Measurements from ENCODE around the gene NUP210. TPM values are rescaled to one million over a fixed set of nuclear protein-coding genes. Genes with fewer than 3 reads are reported as not detected.

The NUP210 gene
- total RNA-seq, 4 donors from 2014 or later: 3.1 to 15.4 (median 5.0) TPM

DNA sequence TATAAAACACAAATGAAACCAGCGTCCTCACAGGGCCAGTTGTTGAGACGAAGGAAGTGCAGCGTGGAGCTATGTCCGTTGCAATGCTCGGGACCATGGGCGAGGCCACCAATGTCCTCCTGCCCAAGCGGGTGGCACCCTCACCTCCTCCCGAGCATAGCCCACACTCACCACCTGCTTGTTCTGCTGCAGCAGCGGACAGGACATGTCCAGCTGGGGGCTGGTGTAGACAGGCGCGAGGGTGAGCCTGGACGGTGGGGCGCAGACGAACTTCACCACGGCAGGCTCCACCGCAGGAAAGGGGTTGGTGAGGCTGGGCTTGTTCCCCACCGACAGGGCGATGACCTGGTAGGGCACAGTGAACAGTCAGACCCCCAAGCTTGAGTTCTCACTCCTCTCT, 62.1 kb downstream of the NUP210 start:
- H3K36me3 ChIP-seq: peaks cover 12% of the 10 kb centered on the region
- H3K27ac ChIP-seq: no peak overlapping the region
- H3K4me1 ChIP-seq: no peaks in the 10 kb centered on the region
- WGBS: 96% methylated on average over 4 of the region's 18 CpGs
- H3K27me3 ChIP-seq: no peaks in the 10 kb centered on the region
- TF ChIP-seq POLR2A (IDR thresholded peaks at IDR 0.05) (no peak), POLR2AphosphoS5 (IDR thresholded peaks at IDR 0.05) (no peak), EP300 (IDR thresholded peaks at IDR 0.05) (no peak)
- TF ChIP-seq, protein P1, sequence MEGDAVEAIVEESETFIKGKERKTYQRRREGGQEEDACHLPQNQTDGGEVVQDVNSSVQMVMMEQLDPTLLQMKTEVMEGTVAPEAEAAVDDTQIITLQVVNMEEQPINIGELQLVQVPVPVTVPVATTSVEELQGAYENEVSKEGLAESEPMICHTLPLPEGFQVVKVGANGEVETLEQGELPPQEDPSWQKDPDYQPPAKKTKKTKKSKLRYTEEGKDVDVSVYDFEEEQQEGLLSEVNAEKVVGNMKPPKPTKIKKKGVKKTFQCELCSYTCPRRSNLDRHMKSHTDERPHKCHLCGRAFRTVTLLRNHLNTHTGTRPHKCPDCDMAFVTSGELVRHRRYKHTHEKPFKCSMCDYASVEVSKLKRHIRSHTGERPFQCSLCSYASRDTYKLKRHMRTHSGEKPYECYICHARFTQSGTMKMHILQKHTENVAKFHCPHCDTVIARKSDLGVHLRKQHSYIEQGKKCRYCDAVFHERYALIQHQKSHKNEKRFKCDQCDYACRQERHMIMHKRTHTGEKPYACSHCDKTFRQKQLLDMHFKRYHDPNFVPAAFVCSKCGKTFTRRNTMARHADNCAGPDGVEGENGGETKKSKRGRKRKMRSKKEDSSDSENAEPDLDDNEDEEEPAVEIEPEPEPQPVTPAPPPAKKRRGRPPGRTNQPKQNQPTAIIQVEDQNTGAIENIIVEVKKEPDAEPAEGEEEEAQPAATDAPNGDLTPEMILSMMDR (IDR thresholded peaks at IDR 0.05): no peak
- no peaks in the 10 kb centered on the region for H3K9me3 ChIP-seq
- no peak for DNase-seq (ENCODE audit: low spot score in 2 of 2)
- H3K4me3 ChIP-seq: no peak overlapping the region

DNA sequence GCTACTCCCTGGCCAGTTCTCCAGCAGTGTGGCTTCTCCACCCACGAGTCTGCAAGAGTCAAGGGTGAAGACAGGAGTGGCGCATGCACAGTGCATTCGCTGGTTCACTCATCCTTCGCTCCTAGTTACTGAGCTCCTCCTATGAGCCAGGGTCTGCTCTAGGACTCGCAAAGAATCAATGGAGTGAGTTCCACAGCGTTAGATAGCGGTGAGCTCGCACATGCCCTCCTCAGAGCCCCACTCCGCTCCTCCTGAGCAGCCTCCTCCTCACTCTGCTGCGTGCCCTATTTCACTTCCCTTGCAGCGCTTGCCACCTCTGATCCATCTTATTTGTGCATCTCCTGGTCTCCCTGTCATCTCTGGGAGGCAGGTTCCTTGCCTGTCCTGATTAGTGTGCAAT, 63.0 kb downstream of the NUP210 start:
- WGBS: 94% methylated on average over 11 of the region's 11 CpGs
- H3K27me3 ChIP-seq: no peaks in the 10 kb centered on the region
- no peaks in the 10 kb centered on the region for H3K4me1 ChIP-seq
- peaks cover 12% of the 10 kb centered on the region for H3K36me3 ChIP-seq
- no peaks in the 10 kb centered on the region for H3K9me3 ChIP-seq
- DNase-seq (ENCODE audit: low spot score in 2 of 2): no peak
- no peak overlapping the region for H3K4me3 ChIP-seq
- H3K27ac ChIP-seq: no peak overlapping the region
- TF ChIP-seq POLR2AphosphoS5 (IDR thresholded peaks at IDR 0.05) (no peak), EP300 (IDR thresholded peaks at IDR 0.05) (no peak), POLR2A (IDR thresholded peaks at IDR 0.05) (no peak)
- TF ChIP-seq, protein P1 (IDR thresholded peaks at IDR 0.05): no peak

DNA sequence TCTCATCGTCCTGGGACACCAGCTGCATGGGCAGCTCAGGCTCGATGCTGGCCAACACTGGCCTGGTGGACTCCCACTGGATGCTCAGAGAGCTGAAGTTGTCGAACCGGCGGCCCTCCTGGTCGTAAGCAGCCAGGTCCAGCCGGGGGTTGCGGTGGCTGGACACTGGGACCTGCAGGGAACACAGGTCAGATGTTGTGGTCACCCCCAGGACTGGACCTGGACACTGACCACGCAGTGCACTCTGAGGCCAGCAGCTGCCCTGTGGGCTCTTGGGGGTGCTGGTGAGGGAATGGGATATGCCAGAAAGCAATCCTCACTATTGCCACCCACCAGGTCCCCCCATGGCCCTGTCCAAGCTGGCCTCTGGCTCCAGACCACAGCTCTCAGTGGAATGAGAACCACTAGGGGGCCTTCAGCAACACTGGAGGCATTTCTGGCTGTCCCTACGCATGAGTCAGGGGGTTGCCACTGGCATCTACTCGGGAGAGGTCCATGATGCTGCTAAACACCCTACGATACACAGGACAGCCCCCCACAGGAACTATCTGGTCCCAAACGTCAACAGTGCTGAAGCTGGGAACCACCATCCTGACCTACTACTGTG, 66.1 kb downstream of the NUP210 start:
- no peaks in the 10 kb centered on the region for H3K9me3 ChIP-seq
- WGBS: 90% methylated on average over 4 of the region's 13 CpGs
- H3K27me3 ChIP-seq: no peaks in the 10 kb centered on the region
- DNase-seq (ENCODE audit: low spot score in 2 of 2): no peak
- no peak overlapping the region for H3K27ac ChIP-seq
- H3K4me3 ChIP-seq: no peak overlapping the region
- TF ChIP-seq POLR2A (IDR thresholded peaks at IDR 0.05) (no peak), POLR2AphosphoS5 (IDR thresholded peaks at IDR 0.05) (no peak), EP300 (IDR thresholded peaks at IDR 0.05) (no peak)
- TF ChIP-seq, protein P1 (IDR thresholded peaks at IDR 0.05): no peak
- no peaks in the 10 kb centered on the region for H3K4me1 ChIP-seq
- H3K36me3 ChIP-seq: peaks cover 9% of the 10 kb centered on the region

DNA sequence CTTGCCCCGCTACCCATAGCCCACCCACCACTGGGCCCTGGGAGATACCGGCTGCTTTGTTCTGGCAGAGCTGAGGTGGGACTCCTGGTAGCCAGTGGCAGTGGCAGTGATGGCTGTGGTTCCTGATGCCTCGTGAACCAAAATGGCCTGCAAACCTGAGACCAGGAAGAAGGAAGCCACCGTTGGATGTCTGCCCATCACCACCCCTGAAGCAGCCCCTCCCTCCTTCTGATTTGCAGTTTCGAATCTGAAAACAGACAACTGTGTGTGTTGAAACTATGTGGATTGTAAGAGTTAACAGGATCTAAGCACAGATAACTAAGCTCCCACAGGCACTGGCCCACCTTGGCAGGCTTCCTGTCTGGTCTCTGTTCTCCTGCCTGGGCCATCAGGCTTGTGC, 66.6 kb downstream of the NUP210 start:
- TF ChIP-seq, protein P1 (IDR thresholded peaks at IDR 0.05): no peak
- TF ChIP-seq EP300 (IDR thresholded peaks at IDR 0.05) (no peak), POLR2AphosphoS5 (IDR thresholded peaks at IDR 0.05) (no peak), POLR2A (IDR thresholded peaks at IDR 0.05) (no peak)
- H3K9me3 ChIP-seq: no peaks in the 10 kb centered on the region
- no peaks in the 10 kb centered on the region for H3K4me1 ChIP-seq
- WGBS: 53% methylated on average over 2 of the region's 5 CpGs
- H3K36me3 ChIP-seq: peaks cover 9% of the 10 kb centered on the region
- no peak for DNase-seq (ENCODE audit: low spot score in 2 of 2)
- H3K27me3 ChIP-seq: no peaks in the 10 kb centered on the region
- H3K4me3 ChIP-seq: no peak overlapping the region
- no peak overlapping the region for H3K27ac ChIP-seq

DNA sequence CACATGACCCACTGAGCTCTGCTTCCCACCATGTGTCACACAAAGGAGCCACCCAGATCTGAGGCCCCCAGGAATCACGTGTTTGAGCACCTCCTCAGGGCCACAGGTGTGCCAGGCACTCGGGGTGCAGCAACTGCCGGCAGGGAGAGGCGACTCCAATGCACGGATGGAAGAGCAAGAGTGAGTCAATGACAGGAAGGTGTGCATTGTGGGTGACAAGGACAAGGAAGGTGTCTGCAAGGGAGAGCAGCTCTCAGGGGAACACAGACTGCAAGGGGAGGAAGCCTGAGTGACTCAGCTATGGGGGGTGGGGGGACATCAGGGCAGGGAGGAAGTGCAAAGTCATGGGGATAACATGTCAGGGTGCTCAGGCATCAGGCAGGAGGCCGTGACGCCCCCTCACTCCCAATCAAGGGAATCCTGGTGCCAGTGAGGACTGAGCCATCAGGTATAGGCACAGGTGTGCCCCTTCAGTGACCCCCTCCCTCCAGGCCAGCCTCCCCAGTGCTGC, 67.4 kb downstream of the NUP210 start:
- no peak for TF ChIP-seq EP300 (IDR thresholded peaks at IDR 0.05)
- no peak for TF ChIP-seq POLR2AphosphoS5 (IDR thresholded peaks at IDR 0.05)
- TF ChIP-seq POLR2A (IDR thresholded peaks at IDR 0.05): no peak
- TF ChIP-seq, protein P1 (IDR thresholded peaks at IDR 0.05): no peak
- Histone ChIP-seq H3K4me1 (no peaks in the 10 kb centered on the region), H3K27ac (no peak overlapping the region), H3K4me3 (no peak overlapping the region), H3K36me3 (peaks cover 9% of the 10 kb centered on the region), H3K9me3 (no peaks in the 10 kb centered on the region), H3K27me3 (no peaks in the 10 kb centered on the region)
- no peak for DNase-seq (ENCODE audit: low spot score in 2 of 2)
- 62% methylated on average over 6 of the region's 7 CpGs for WGBS

Measured in suprapubic skin (tissue), 4 donors.